Measurements from ENCODE around the gene LRRC8D. TPM values are rescaled to one million over a fixed set of nuclear protein-coding genes. Genes with fewer than 3 reads are reported as not detected.

LRRC8D gene
- total and polyA plus RNA-seq, 2 experiments from 2014 or later, result 23.6 to 48.8 TPM

GRCh38 chr1:89936694-89937093 is 115.9 kb downstream of the LRRC8D start:
- Histone ChIP-seq H3K36me3 (ENCODE audit: insufficient read depth) (0 out of 2 replicates have a peak, but pooled peaks cover 8% of the 10 kb centered on the region), H3K27me3 (ENCODE audit: insufficient read depth) (no peaks in the 10 kb centered on the region), H2AFZ (no peak overlapping the region), H3K9me2 (ENCODE audit: insufficient read depth) (no peaks in the 10 kb centered on the region), H3K79me2 (replicated peaks; ENCODE audit: insufficient read depth) (no peaks in the 10 kb centered on the region), H3K4me2 (no peak overlapping the region), H4K20me1 (replicated peaks; ENCODE audit: insufficient read depth) (no peaks in the 10 kb centered on the region), H3K4me3 (no peak overlapping the region), H3K4me1 (ENCODE audit: insufficient read depth) (peaks cover 31% of the 10 kb centered on the region), H3F3A (replicated peaks; ENCODE audit: low read depth) (no peaks in the 10 kb centered on the region; the same call in 1 of the 2 replicates), H3K27ac (ENCODE audit: low read depth) (no peak overlapping the region)
- Mint-ChIP-seq H3K27ac (no peak overlapping the region), H3K4me3 (no peak overlapping the region), H3K9me3 (no peaks in the 10 kb centered on the region), H3K27me3 (ENCODE audit: insufficient read depth, low read depth, poor library complexity) (peaks cover 4% of the 10 kb centered on the region), H3K36me3 (ENCODE audit: low read depth) (peaks cover 41% of the 10 kb centered on the region), H3K4me1 (peaks cover 57% of the 10 kb centered on the region)
- no peak for TF ChIP-seq EZH2phosphoT487 (IDR thresholded peaks at IDR 0.05; ENCODE audit: unreplicated experiment)
- no peak for DNase-seq (ENCODE audit: low spot score)
- ATAC-seq, result no peak

- no peaks in the 10 kb centered on the region for H3K9me2 ChIP-seq (ENCODE audit: insufficient read depth)
- H2AFZ ChIP-seq, result no peak overlapping the region
- H3K79me2 ChIP-seq (replicated peaks; ENCODE audit: insufficient read depth), result no peaks in the 10 kb centered on the region
- TF ChIP-seq EZH2 (IDR thresholded peaks at IDR 0.05; ENCODE audit: low read depth, unreplicated experiment) (no peak), JUNB (IDR thresholded peaks at IDR 0.05; ENCODE audit: unreplicated experiment) (no peak), EZH2phosphoT487 (IDR thresholded peaks at IDR 0.05; ENCODE audit: unreplicated experiment) (no peak), ETS1 (IDR thresholded peaks at IDR 0.05) (no peak), ZNF114 (CRISPR knock-in tag; IDR thresholded peaks at IDR 0.05) (no peak)
- TF ChIP-seq, protein P1, sequence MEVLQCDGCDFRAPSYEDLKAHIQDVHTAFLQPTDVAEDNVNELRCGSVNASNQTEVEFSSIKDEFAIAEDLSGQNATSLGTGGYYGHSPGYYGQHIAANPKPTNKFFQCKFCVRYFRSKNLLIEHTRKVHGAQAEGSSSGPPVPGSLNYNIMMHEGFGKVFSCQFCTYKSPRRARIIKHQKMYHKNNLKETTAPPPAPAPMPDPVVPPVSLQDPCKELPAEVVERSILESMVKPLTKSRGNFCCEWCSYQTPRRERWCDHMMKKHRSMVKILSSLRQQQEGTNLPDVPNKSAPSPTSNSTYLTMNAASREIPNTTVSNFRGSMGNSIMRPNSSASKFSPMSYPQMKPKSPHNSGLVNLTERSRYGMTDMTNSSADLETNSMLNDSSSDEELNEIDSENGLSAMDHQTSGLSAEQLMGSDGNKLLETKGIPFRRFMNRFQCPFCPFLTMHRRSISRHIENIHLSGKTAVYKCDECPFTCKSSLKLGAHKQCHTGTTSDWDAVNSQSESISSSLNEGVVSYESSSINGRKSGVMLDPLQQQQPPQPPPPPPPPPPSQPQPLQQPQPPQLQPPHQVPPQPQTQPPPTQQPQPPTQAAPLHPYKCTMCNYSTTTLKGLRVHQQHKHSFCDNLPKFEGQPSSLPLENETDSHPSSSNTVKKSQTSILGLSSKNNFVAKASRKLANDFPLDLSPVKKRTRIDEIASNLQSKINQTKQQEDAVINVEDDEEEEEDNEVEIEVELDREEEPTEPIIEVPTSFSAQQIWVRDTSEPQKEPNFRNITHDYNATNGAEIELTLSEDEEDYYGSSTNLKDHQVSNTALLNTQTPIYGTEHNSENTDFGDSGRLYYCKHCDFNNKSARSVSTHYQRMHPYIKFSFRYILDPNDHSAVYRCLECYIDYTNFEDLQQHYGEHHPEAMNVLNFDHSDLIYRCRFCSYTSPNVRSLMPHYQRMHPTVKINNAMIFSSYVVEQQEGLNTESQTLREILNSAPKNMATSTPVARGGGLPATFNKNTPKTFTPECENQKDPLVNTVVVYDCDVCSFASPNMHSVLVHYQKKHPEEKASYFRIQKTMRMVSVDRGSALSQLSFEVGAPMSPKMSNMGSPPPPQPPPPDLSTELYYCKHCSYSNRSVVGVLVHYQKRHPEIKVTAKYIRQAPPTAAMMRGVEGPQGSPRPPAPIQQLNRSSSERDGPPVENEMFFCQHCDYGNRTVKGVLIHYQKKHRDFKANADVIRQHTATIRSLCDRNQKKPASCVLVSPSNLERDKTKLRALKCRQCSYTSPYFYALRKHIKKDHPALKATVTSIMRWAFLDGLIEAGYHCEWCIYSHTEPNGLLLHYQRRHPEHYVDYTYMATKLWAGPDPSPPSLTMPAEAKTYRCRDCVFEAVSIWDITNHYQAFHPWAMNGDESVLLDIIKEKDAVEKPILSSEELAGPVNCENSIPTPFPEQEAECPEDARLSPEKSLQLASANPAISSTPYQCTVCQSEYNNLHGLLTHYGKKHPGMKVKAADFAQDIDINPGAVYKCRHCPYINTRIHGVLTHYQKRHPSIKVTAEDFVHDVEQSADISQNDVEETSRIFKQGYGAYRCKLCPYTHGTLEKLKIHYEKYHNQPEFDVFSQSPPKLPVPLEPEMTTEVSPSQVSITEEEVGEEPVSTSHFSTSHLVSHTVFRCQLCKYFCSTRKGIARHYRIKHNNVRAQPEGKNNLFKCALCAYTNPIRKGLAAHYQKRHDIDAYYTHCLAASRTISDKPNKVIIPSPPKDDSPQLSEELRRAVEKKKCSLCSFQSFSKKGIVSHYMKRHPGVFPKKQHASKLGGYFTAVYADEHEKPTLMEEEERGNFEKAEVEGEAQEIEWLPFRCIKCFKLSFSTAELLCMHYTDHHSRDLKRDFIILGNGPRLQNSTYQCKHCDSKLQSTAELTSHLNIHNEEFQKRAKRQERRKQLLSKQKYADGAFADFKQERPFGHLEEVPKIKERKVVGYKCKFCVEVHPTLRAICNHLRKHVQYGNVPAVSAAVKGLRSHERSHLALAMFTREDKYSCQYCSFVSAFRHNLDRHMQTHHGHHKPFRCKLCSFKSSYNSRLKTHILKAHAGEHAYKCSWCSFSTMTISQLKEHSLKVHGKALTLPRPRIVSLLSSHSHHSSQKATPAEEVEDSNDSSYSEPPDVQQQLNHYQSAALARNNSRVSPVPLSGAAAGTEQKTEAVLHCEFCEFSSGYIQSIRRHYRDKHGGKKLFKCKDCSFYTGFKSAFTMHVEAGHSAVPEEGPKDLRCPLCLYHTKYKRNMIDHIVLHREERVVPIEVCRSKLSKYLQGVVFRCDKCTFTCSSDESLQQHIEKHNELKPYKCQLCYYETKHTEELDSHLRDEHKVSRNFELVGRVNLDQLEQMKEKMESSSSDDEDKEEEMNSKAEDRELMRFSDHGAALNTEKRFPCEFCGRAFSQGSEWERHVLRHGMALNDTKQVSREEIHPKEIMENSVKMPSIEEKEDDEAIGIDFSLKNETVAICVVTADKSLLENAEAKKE (CRISPR knock-in tag; IDR thresholded peaks at IDR 0.05), result no peak
- TF ChIP-seq, protein P2, sequence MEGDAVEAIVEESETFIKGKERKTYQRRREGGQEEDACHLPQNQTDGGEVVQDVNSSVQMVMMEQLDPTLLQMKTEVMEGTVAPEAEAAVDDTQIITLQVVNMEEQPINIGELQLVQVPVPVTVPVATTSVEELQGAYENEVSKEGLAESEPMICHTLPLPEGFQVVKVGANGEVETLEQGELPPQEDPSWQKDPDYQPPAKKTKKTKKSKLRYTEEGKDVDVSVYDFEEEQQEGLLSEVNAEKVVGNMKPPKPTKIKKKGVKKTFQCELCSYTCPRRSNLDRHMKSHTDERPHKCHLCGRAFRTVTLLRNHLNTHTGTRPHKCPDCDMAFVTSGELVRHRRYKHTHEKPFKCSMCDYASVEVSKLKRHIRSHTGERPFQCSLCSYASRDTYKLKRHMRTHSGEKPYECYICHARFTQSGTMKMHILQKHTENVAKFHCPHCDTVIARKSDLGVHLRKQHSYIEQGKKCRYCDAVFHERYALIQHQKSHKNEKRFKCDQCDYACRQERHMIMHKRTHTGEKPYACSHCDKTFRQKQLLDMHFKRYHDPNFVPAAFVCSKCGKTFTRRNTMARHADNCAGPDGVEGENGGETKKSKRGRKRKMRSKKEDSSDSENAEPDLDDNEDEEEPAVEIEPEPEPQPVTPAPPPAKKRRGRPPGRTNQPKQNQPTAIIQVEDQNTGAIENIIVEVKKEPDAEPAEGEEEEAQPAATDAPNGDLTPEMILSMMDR (conservative IDR thresholded peaks at IDR 0.05; ENCODE audit: low read depth in 2 of 2), result no peak
- H3K4me2 ChIP-seq, result no peak overlapping the region
- Mint-ChIP-seq H3K27ac (peak overlapping the region; percentile 79), H3K9me3 (no peaks in the 10 kb centered on the region), H3K36me3 (ENCODE audit: low read depth) (peaks cover 25% of the 10 kb centered on the region), H3K4me3 (no peak overlapping the region), H3K27me3 (ENCODE audit: insufficient read depth, low read depth, poor library complexity) (peaks cover 4% of the 10 kb centered on the region), H3K4me1 (peaks cover 48% of the 10 kb centered on the region)
- DNase-seq (ENCODE audit: low spot score), result no peak
- 0 out of 2 replicates have a peak, but pooled peaks cover 8% of the 10 kb centered on the region for H3K36me3 ChIP-seq (ENCODE audit: insufficient read depth)
- peak overlapping the region; percentile 73; the same call in 1 of the 2 replicates for H3K27ac ChIP-seq (ENCODE audit: low read depth)
- H3K27me3 ChIP-seq (ENCODE audit: insufficient read depth), result no peaks in the 10 kb centered on the region
- H3F3A ChIP-seq (replicated peaks; ENCODE audit: low read depth), result no peaks in the 10 kb centered on the region; the same call in 1 of the 2 replicates
- no peak overlapping the region for H3K4me3 ChIP-seq
- H4K20me1 ChIP-seq (replicated peaks; ENCODE audit: insufficient read depth), result no peaks in the 10 kb centered on the region
- peaks cover 33% of the 10 kb centered on the region for H3K4me1 ChIP-seq (ENCODE audit: insufficient read depth)
- ATAC-seq, result no peak
These were observed 117.6 kb downstream of the LRRC8D start for GRCh38 chr1:89938171-89939055.
